K562 (cell line): ENCODE data around the gene ADAM15. TPM values are rescaled to one million over a fixed set of nuclear protein-coding genes. Genes with fewer than 3 reads are reported as not detected.

Experiments
- ATAC-seq: fragments of 200-7000 bp; cut with Tn5 transposase; 3 replicates; pipeline ENCODE4 v1.9.1; 2020; ENCODE audit warnings: moderate library complexity
- BruUV-seq: library from RNA; stranded (reverse); fragments of 400-500 nt; replicated peaks from 2 replicates; lab custom pipeline; 2021; lab: Mats Ljungman, UMichigan
- CTCF ChIA-PET: fragments of 300-600 bp; formaldehyde crosslinking; extraction: SDS; loops from one replicate; lab custom pipeline; 2021; ENCODE audit warnings: low intra/inter-chr PET ratio; lab: Yijun Ruan, JAX
- POLR2A ChIA-PET: fragments of 300-600, 350-650 bp; sonication (Branson Sonifier 250); formaldehyde crosslinking; extraction: SDS; loops from one replicate; lab custom pipeline; 2021; ENCODE audit warnings: antibody characterized with exemption, inconsistent platforms; lab: Yijun Ruan, JAX
- DNase-seq, 4 experiments: peaks; one replicate each; pipeline versions ENCODE4 v3.0.0 to v3.0.0-alpha.2; 2011 to 2018; ENCODE audit warnings: low spot score in 3 of 4, mixed read lengths in 3 of 4; ENCODE audit errors: extremely low read depth in 1 of 4
- FAIRE-seq: peaks from 2 replicates; lab custom pipeline; 2011; peaks lifted over from hg19 to GRCh38; lab: Jason Lieb, UNC
- H2AFZ ChIP-seq: 2 replicates; pipeline ENCODE4 v1.6.0; 2011; ENCODE audit warnings: low read depth, low read length, control low read depth, inconsistent platforms
- H3K27ac ChIP-seq: fragments of 200-600 bp; 3 replicates; pipeline ENCODE4 v1.8.0; 2011; ENCODE audit warnings: low read depth, mild to moderate bottlenecking, control low read depth, inconsistent platforms, low read length, moderate library complexity, mixed read lengths; ENCODE audit errors: extremely low read depth
- H3K27me3 ChIP-seq, 2 experiments: fragments of 300-600 bp in 1 of 2; 2 replicates in 1 of 2; 3 replicates in 1 of 2; pipeline versions ENCODE4 v1.6.0 to v1.8.0; 2011; ENCODE audit warnings: inconsistent platforms in 2 of 2, low read length in 2 of 2, mild to moderate bottlenecking in 1 of 2, mixed read lengths in 1 of 2, moderate library complexity in 1 of 2; ENCODE audit not compliant: control insufficient read depth in 2 of 2, insufficient read depth in 2 of 2
- H3K36me3 ChIP-seq: fragments of 300-600 bp; 3 replicates; pipeline ENCODE4 v1.8.0; 2011; ENCODE audit warnings: mild to moderate bottlenecking, low read length, inconsistent platforms; ENCODE audit not compliant: control insufficient read depth, insufficient read depth
- H3K4me1 ChIP-seq, 2 experiments: fragments of 200-600 bp in 1 of 2; replicated peaks in 1 of 2; 2 replicates in 1 of 2; 3 replicates in 1 of 2; pipeline versions ENCODE4 v1.5.1 to v1.8.0; 2011; ENCODE audit warnings: inconsistent platforms in 2 of 2, low read length in 2 of 2, mild to moderate bottlenecking in 1 of 2, mixed read lengths in 1 of 2, moderate library complexity in 1 of 2; ENCODE audit not compliant: control insufficient read depth in 2 of 2, insufficient read depth in 2 of 2
- H3K4me2 ChIP-seq: 2 replicates; pipeline ENCODE4 v1.6.1; 2011; ENCODE audit warnings: low read length, control low read depth, inconsistent platforms, mixed read lengths; ENCODE audit not compliant: insufficient read depth
- H3K4me3 ChIP-seq: fragments of 200-600 bp; sonication (generic), shearing (Covaris generic); 2 replicates; pipeline ENCODE4 v1.5.1; 2016; ENCODE audit warnings: control low read depth, inconsistent platforms
- H3K79me2 ChIP-seq: fragments of 200-600 bp; 3 replicates; pipeline ENCODE4 v1.8.0; 2011; ENCODE audit warnings: low read length, inconsistent platforms; ENCODE audit not compliant: control insufficient read depth, insufficient read depth
- H3K9ac ChIP-seq, 2 experiments: 2 replicates each; pipeline versions ENCODE4 v1.6.0 to v1.6.1; 2011; ENCODE audit warnings: low read depth in 2 of 2, low read length in 2 of 2, control low read depth in 1 of 2, inconsistent platforms in 1 of 2, mild to moderate bottlenecking in 1 of 2, mixed read lengths in 1 of 2; ENCODE audit not compliant: insufficient read depth in 1 of 2
- H3K9me1 ChIP-seq: one replicate; pipeline ENCODE4 v1.6.0; 2011; ENCODE audit warnings: inconsistent platforms, mild to moderate bottlenecking, low read length, moderate library complexity; ENCODE audit not compliant: control insufficient read depth, insufficient read depth
- H3K9me3 ChIP-seq: replicated peaks from 2 replicates; pipeline ENCODE4 v1.5.1; 2011; ENCODE audit warnings: low read depth, low read length, inconsistent platforms; ENCODE audit not compliant: control insufficient read depth, insufficient read depth
- H4K20me1 ChIP-seq: replicated peaks from 2 replicates; pipeline ENCODE4 v1.6.1; 2011; ENCODE audit warnings: low read length, inconsistent platforms, mixed read lengths; ENCODE audit not compliant: control insufficient read depth, insufficient read depth
- ATF6 ChIP-seq: sonication (generic); formaldehyde crosslinking; IDR thresholded peaks from 2 replicates; pipeline ENCODE4 v1.4.0; 2020; ENCODE audit warnings: mild to moderate bottlenecking, missing genetic modification reagents
- CHD1 ChIP-seq: fragments of 200-600 bp; sonication (generic); IDR thresholded peaks from one replicate; pipeline ENCODE4 v1.6.1; 2012; ENCODE audit warnings: mild to moderate bottlenecking, moderate library complexity, low read length, inconsistent platforms
- E2F3 ChIP-seq: fragments of 250-450 bp; sonication (Bioruptor Pico); IDR thresholded peaks from 2 replicates; pipeline ENCODE4 v1.4.0; 2020; ENCODE audit warnings: mild to moderate bottlenecking
- RAD51 ChIP-seq: fragments of 450-650 bp; IDR thresholded peaks from 2 replicates; pipeline ENCODE4 v1.7.1; 2016; ENCODE audit warnings: low read depth, mild to moderate bottlenecking, borderline replicate concordance
- RBM15 ChIP-seq: fragments of 200-400 bp; formaldehyde crosslinking; IDR thresholded peaks from 2 replicates; pipeline ENCODE4 v1.6.1; 2018; ENCODE audit warnings: mild to moderate bottlenecking, low read length, moderate library complexity; ENCODE audit not compliant: insufficient read depth
- TAF9B ChIP-seq: fragments of 450-650 bp; IDR thresholded peaks from 2 replicates; pipeline ENCODE4 v1.6.1; 2018; ENCODE audit warnings: mild to moderate bottlenecking; ENCODE audit not compliant: partially characterized antibody
- TFAP4 ChIP-seq: sonication (generic); formaldehyde crosslinking; IDR thresholded peaks from 2 replicates; pipeline ENCODE4 v1.8.0; 2022; ENCODE audit warnings: missing genetic modification reagents, mild to moderate bottlenecking, moderate library complexity, borderline replicate concordance
- ZMIZ1 ChIP-seq, 2 experiments: fragments of 150-350 bp in 1 of 2; IDR thresholded peaks; 2 replicates each; pipeline ENCODE4 v1.6.1; 2012 to 2016; ENCODE audit warnings: low read depth in 2 of 2, low read length in 2 of 2, mild to moderate bottlenecking in 1 of 2, moderate library complexity in 1 of 2
- ZNF277 ChIP-seq: fragments of 250-450 bp; sonication (Bioruptor Pico); IDR thresholded peaks from 2 replicates; pipeline ENCODE4 v1.8.0; 2022; ENCODE audit warnings: inconsistent platforms, mild to moderate bottlenecking, moderate library complexity, borderline replicate concordance
- ZNF511 ChIP-seq: sonication (generic); formaldehyde crosslinking; IDR thresholded peaks from 2 replicates; pipeline ENCODE4 v1.8.0; 2022; ENCODE audit warnings: mild to moderate bottlenecking, missing genetic modification reagents
- ZSCAN32 ChIP-seq: fragments of 450-650 bp; formaldehyde crosslinking; IDR thresholded peaks from 2 replicates; pipeline ENCODE4 v1.4.0; 2020; ENCODE audit warnings: mild to moderate bottlenecking, moderate library complexity
- WGBS: fragments of 100-300 bp; shearing (Covaris generic); methylation state at CpG from one replicate; pipeline ENCODE4 v1.1.6; 2016; ENCODE audit warnings: low coverage, mixed read lengths; ENCODE audit not compliant: insufficient coverage; ENCODE audit errors: missing lambda C conversion rate; 5-methylcytosine and 5-hydroxymethylcytosine counted together
- in situ Hi-C: fragments of 300-500 bp; cut with MboI; formaldehyde crosslinking; loops from 4 replicates; pipeline ENCODE4 v1.15.0; 2018; ENCODE audit warnings: inconsistent platforms, mixed read lengths
- intact Hi-C: fragments of 100-400 bp; cut with micrococcal nuclease; formaldehyde crosslinking; loops from 2 replicates; pipeline ENCODE4 v1.14.2; 2022
- polyA plus RNA-seq, 8 experiments: library from polyadenylated mRNA; depleted of rRNA in 4 of 8; stranded (reverse) in 5 of 8; unstranded in 3 of 8; fragments of >200 nt; fragmentation: Nextera tagmentation in 2 of 8; fragmentation: Illumina TruSeq in 1 of 8; extraction: Ambion mirVana in 2 of 8; extraction: Trizol in 1 of 8; gene quantifications; 2 replicates each; pipeline versions ENCODE4 v1.2.1 to v1.2.3, GENCODE V29; 2011 to 2014; ENCODE audit warnings: inconsistent platforms in 1 of 8, missing spikeins in 1 of 8
- total RNA-seq, 7 experiments: library from RNA; depleted of rRNA in 6 of 7; stranded (reverse); fragments of >200 nt in 6 of 7; fragmentation: Illumina TruSeq in 2 of 7; extraction: Trizol in 2 of 7; gene quantifications; 2 replicates each; pipeline versions ENCODE4 v1.2.1 to v1.2.3, GENCODE V29; 2011 to 2021; ENCODE audit warnings: low replicate concordance in 1 of 7

The ADAM15 gene
- total and polyA plus RNA-seq, 9 of the 15 experiments (the other 6 are each of a cell fraction or from before 2014, with no cell fraction given): 0.69 to 72.3 (median 32.8) TPM

- H3K9ac ChIP-seq: no peak overlapping the region
- FAIRE-seq (no peak), ATAC-seq (no peak), DNase-seq (no peak)
- intact Hi-C loops (no loop called here), in situ Hi-C loops (no loop called here)
- H3K36me3 ChIP-seq: no peaks in the 10 kb centered on the region
- H3K4me2 ChIP-seq: no peak overlapping the region
- ChIA-PET CTCF (no interaction called here), POLR2A (interaction anchor here (0.6 to 2.1 kb wide), 5 partner anchors 16 to 495 kb away, joined by 3 to 5 read pairs (median 3); no protein-coding TSS in a partner anchor)
- no peaks in the 10 kb centered on the region; a peak in 1 of 5 replicates for H3K27me3 ChIP-seq
- 54% methylated on average over 3 of the region's 3 CpGs for WGBS
- H4K20me1 ChIP-seq: peaks cover 6% of the 10 kb centered on the region; the same call in 1 of the 2 replicates
- H3K4me1 ChIP-seq: peaks cover 9 to 27% of the 10 kb centered on the region in 2 experiments; a peak in 4 of 5 replicates
- no peaks in the 10 kb centered on the region for H3K79me2 ChIP-seq
- H3K27ac ChIP-seq: no peak overlapping the region
- H3K9me3 ChIP-seq: no peaks in the 10 kb centered on the region
- no peak overlapping the region for H2AFZ ChIP-seq
- BruUV-seq: no TSS peak
- no peak overlapping the region for H3K4me3 ChIP-seq
- peaks cover 4% of the 10 kb centered on the region for H3K9me1 ChIP-seq
- no peak for TF ChIP-seq ZSCAN32 (CRISPR knock-in tag)
- TF ChIP-seq CHD1: no peak
- TF ChIP-seq E2F3 (CRISPR knock-in tag): no peak
- TF ChIP-seq TAF9B: no peak
- TF ChIP-seq ZMIZ1 (IDR thresholded peaks at IDR 0.05; ENCODE audit: low read depth in 2 of 2, low read length in 2 of 2): no peak
- no peak for TF ChIP-seq TFAP4 (CRISPR knock-in tag)
- no peak for TF ChIP-seq ATF6
- no peak for TF ChIP-seq RBM15
- no peak for TF ChIP-seq RAD51
- TF ChIP-seq ZNF511: no peak
- no peak for TF ChIP-seq ZNF277 (CRISPR knock-in tag)
Measured at GRCh38 chr1:155043793-155044192, 7.3 kb upstream of the ADAM15 start.
